Activated T-cell treated with anti-CD3 and anti-CD28 coated beads, Interleukin-2, amount 50 U/mL, for 24 hours (primary cell): Measurements from ENCODE around the gene ARL3.
"Not testable (repeated sequence)": the region's sequence is repeated elsewhere in the genome, so short reads cannot be mapped to it uniquely, and the experiment has no call there.

Experiments used
- DNase-seq: peaks from one replicate; pipeline ENCODE4 v3.0.0-alpha.2; 2020
- H3K27ac Mint-ChIP-seq: 2 replicates; pipeline ENCODE4 v1.8.0; 2020; ENCODE audit warnings: mild to moderate bottlenecking, mixed read lengths
- H3K27me3 Mint-ChIP-seq: 2 replicates; pipeline ENCODE4 v1.8.0; 2020; ENCODE audit warnings: mixed read lengths
- H3K36me3 Mint-ChIP-seq: 2 replicates; pipeline ENCODE4 v1.8.0; 2020; ENCODE audit warnings: low read depth, mixed read lengths
- H3K4me1 Mint-ChIP-seq: 2 replicates; pipeline ENCODE4 v1.8.0; 2020; ENCODE audit warnings: low read depth, mixed read lengths
- H3K4me3 Mint-ChIP-seq: 2 replicates; pipeline ENCODE4 v1.8.0; 2020; ENCODE audit warnings: mild to moderate bottlenecking, moderate library complexity, mixed read lengths
- H3K9me3 Mint-ChIP-seq: 2 replicates; pipeline ENCODE4 v1.8.0; 2020; ENCODE audit warnings: mixed read lengths

Gene ARL3

GRCh38 chr10:102701796-102702195, 12.4 kb downstream of the ARL3 start:
- H3K4me3 Mint-ChIP-seq = no peak overlapping the region
- no peak for DNase-seq
- no peak overlapping the region for H3K27ac Mint-ChIP-seq
- peaks cover 39% of the 10 kb centered on the region for H3K36me3 Mint-ChIP-seq
- peaks cover 18% of the 10 kb centered on the region for H3K4me1 Mint-ChIP-seq
- H3K27me3 Mint-ChIP-seq = no peaks in the 10 kb centered on the region
- no peaks in the 10 kb centered on the region for H3K9me3 Mint-ChIP-seq

- Mint-ChIP-seq H3K27ac (no peak overlapping the region), H3K36me3 (peaks cover 44% of the 10 kb centered on the region), H3K4me1 (peaks cover 16% of the 10 kb centered on the region), H3K4me3 (no peak overlapping the region), H3K9me3 (no peaks in the 10 kb centered on the region), H3K27me3 (no peaks in the 10 kb centered on the region)
- no peak for DNase-seq
These were observed 12.9 kb downstream of the ARL3 start for GRCh38 chr10:102701272-102701671.

DNA sequence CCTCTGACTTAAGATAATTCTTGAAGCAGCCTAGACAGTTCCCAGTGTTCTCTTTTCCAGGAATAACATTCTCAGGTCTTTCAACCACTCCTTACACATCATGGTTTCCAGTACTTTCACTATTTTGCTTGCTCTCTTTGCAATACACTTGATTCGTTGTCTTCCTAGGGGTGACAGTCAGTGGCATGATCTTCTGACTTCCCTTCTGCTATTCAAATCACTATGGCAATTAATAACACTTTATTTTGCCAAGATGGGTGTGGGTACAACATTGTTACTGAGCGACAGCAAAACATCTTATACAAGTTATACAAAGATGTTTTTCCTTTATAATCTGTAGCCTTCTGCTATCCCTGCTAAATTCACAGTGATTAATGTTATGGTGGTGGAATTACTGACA, 15.3 kb downstream of the ARL3 start:
- Mint-ChIP-seq H3K27ac (no peak overlapping the region), H3K4me3 (no peak overlapping the region), H3K27me3 (no peaks in the 10 kb centered on the region), H3K9me3 (no peaks in the 10 kb centered on the region), H3K36me3 (peaks cover 52% of the 10 kb centered on the region), H3K4me1 (peaks cover 4% of the 10 kb centered on the region)
- DNase-seq = no peak

GRCh38 chr10:102696736-102697135, 17.5 kb downstream of the ARL3 start:
- Mint-ChIP-seq H3K36me3 (peaks cover 55% of the 10 kb centered on the region), H3K27ac (no peak overlapping the region), H3K9me3 (no peaks in the 10 kb centered on the region), H3K27me3 (no peaks in the 10 kb centered on the region), H3K4me1 (peaks cover 2% of the 10 kb centered on the region), H3K4me3 (no peak overlapping the region)
- DNase-seq = no peak

DNA sequence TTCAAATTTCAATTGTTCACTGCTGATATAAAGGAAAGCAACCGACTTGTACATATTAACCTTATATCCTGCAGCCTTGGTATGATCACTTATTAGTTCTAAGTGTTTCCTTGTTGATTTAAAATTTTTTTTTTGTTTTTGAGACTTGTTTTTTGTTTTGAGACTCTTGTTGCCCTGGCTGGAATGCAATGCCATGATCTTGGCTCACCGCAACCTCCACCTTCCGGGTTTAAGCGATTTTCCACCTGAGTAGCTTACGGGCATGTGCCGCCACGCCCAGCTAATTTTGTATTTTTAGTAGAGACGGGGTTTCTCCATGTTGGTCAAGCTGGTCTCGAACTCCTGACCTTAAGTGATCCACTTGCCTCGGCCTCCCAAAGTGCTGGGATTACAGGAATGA, 18.8 kb downstream of the ARL3 start:
- not testable (repeated sequence) for H3K27me3 Mint-ChIP-seq, H3K4me3 Mint-ChIP-seq, H3K27ac Mint-ChIP-seq, H3K9me3 Mint-ChIP-seq, H3K4me1 Mint-ChIP-seq, DNase-seq
- peaks cover 50% of the 10 kb centered on the region for H3K36me3 Mint-ChIP-seq

DNA sequence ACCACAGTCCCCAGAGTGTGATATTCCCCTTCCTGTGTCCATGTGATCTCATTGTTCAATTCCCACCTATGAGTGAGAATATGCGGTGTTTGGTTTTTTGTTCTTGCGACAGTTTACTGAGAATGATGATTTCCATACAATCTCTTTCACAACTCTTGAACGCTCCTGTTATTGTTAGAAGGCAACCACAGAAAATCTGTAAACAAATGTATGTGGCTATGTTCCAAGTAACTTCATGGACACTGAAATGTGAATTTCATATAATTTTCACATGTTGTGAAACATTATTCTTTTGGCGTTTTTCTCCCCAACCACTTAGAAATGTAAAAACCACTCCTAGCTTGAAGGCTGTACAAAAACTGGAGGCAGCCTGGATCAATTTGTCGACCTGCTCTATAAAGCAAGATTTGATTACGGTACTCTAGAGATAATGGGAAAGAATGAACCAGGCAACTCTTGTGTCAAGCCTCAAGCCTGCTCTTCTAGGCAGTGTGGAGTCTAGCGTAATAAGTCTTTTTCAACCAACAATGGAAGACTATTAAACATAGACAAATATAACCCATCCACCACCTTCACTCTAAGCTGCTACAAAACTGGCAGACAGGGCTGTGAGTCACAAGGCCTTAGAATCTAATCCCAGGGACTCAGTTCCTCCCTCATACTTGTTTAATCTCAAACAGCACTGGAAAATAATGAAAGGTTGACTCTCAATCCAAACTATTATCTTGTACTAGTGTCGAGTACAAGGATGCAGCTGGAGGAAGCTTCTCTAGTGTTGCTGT, 22.7 kb downstream of the ARL3 start:
- no peak for DNase-seq
- Mint-ChIP-seq H3K4me1 (no peaks in the 10 kb centered on the region), H3K27ac (no peak overlapping the region), H3K4me3 (no peak overlapping the region), H3K9me3 (no peaks in the 10 kb centered on the region), H3K36me3 (peaks cover 22% of the 10 kb centered on the region), H3K27me3 (no peaks in the 10 kb centered on the region)

GRCh38 chr10:102683736-102684135, 30.5 kb downstream of the ARL3 start:
- peaks cover 15% of the 10 kb centered on the region for H3K4me1 Mint-ChIP-seq
- no peak for DNase-seq
- H3K9me3 Mint-ChIP-seq = no peaks in the 10 kb centered on the region
- peaks cover 31% of the 10 kb centered on the region for H3K36me3 Mint-ChIP-seq
- no peaks in the 10 kb centered on the region for H3K27me3 Mint-ChIP-seq
- no peak overlapping the region for H3K4me3 Mint-ChIP-seq
- no peak overlapping the region for H3K27ac Mint-ChIP-seq

DNA sequence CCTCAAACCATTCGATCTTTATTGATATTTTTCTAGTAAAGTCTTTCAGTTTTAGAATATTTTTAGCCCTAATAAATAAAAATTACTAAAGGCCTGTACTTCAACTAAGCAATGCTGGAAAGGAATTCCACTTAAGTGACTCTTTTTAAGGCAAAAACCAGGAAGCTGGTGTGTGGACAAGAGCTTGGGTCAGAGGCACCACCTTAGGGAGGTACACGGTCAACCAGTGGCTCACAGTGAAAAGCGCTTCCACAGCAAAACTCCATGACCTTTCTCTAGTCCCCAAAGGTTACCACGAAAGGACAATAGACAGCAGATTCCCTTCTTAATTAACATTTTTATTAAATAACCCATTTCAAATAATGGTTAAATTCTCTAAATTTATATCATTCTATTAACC, 31.2 kb downstream of the ARL3 start:
- Mint-ChIP-seq H3K9me3 (no peaks in the 10 kb centered on the region), H3K27me3 (no peaks in the 10 kb centered on the region), H3K4me3 (no peak overlapping the region), H3K4me1 (peaks cover 15% of the 10 kb centered on the region), H3K36me3 (peaks cover 30% of the 10 kb centered on the region), H3K27ac (no peak overlapping the region)
- no peak for DNase-seq

DNA sequence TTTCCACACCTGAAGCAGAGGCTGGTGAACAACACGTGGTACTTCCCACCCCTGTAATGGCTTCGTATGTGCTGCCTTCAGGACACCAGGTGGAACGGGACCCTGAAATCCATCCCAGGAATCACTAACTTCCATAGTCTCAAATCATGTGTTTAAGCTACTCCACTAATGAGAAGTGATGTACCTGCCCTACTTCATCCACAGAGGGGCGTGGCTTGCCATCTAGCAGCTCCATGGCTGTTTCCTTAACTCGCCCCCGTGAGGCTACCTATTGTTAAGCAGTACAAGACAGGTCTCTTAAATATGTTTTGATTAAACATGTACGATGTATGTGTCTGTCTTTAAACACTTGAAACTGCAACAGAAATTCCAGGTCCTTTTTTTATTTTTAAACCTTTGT, 31.8 kb downstream of the ARL3 start:
- Mint-ChIP-seq H3K4me1 (peaks cover 15% of the 10 kb centered on the region), H3K36me3 (peaks cover 28% of the 10 kb centered on the region), H3K4me3 (no peak overlapping the region), H3K27me3 (no peaks in the 10 kb centered on the region), H3K9me3 (no peaks in the 10 kb centered on the region), H3K27ac (no peak overlapping the region)
- no peak for DNase-seq

DNA sequence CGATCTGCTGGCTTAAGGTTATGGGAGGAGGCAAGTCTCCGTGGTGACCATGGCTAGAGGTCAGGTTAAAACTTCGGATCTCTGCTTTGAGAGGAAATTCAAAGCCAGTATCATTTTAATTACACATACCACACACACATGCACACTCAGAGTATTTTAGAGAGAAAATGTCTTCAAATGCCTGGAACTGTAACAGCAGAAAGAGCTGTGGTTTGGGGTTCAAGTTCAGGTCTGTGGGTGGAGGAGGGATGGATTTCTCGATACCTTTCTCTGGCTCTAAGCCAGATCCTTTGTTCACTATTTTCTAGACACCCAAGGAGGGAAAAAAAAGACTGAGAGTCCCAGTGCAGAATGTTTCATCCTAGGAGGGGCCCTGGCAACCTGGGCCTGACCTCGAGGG, 32.5 kb downstream of the ARL3 start:
- no peaks in the 10 kb centered on the region for H3K27me3 Mint-ChIP-seq
- peaks cover 28% of the 10 kb centered on the region for H3K36me3 Mint-ChIP-seq
- peaks cover 16% of the 10 kb centered on the region for H3K4me1 Mint-ChIP-seq
- peak overlapping the region; percentile 22 for H3K27ac Mint-ChIP-seq
- H3K4me3 Mint-ChIP-seq = no peak overlapping the region
- no peak for DNase-seq
- no peaks in the 10 kb centered on the region for H3K9me3 Mint-ChIP-seq

DNA sequence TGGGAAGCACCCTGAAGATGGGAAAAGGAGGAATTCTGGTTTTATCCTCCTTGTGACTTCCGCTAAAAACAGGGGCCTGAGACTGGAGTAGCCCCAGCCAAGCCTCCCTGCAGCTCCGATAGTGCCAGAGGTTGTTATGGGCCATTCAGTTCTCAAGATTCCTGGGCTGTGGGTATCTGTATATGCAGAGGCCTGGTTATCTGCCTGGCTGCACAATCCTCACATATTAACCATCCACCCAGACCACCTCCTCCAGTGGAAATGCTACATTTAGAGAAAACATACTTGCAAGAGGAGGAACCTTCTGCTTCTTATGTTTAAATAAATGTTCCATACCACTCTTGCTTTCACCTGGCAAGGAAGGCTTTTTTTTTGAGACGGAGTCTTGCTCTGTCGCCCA, 34.6 kb downstream of the ARL3 start:
- no peak for DNase-seq
- no peaks in the 10 kb centered on the region for H3K27me3 Mint-ChIP-seq
- no peaks in the 10 kb centered on the region for H3K9me3 Mint-ChIP-seq
- peaks cover 37% of the 10 kb centered on the region for H3K4me1 Mint-ChIP-seq
- H3K27ac Mint-ChIP-seq = no peak overlapping the region
- no peak overlapping the region for H3K4me3 Mint-ChIP-seq
- peaks cover 21% of the 10 kb centered on the region for H3K36me3 Mint-ChIP-seq

- no peak for DNase-seq
- Mint-ChIP-seq H3K27me3 (no peaks in the 10 kb centered on the region), H3K36me3 (peaks cover 19% of the 10 kb centered on the region), H3K4me1 (peaks cover 43% of the 10 kb centered on the region), H3K27ac (no peak overlapping the region), H3K9me3 (no peaks in the 10 kb centered on the region), H3K4me3 (no peak overlapping the region)
These were observed 35.3 kb downstream of the ARL3 start for GRCh38 chr10:102678842-102679289.

DNA sequence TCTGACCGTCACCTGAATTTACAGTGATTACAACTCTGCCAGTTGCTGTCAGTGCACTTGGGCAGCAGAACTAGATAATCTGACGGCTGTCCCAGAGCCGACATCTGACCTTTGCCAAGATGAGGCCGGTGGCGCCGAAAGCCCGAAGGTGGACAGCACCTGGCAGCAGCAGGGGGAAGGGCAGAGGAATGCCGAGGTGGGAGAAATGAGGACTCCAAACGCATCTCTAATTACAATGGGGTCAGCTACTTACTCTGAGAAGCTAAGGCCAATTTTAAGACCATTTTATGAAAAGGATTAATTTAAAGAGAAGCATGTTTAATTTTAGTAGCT, 36.2 kb downstream of the ARL3 start:
- Mint-ChIP-seq H3K27me3 (no peaks in the 10 kb centered on the region), H3K36me3 (peaks cover 14% of the 10 kb centered on the region), H3K4me1 (peaks cover 51% of the 10 kb centered on the region), H3K9me3 (no peaks in the 10 kb centered on the region), H3K4me3 (no peak overlapping the region), H3K27ac (no peak overlapping the region)
- DNase-seq = no peak

- H3K4me3 Mint-ChIP-seq = no peak overlapping the region
- peaks cover 14% of the 10 kb centered on the region for H3K36me3 Mint-ChIP-seq
- H3K27me3 Mint-ChIP-seq = no peaks in the 10 kb centered on the region
- peaks cover 52% of the 10 kb centered on the region for H3K4me1 Mint-ChIP-seq
- no peak for DNase-seq
- H3K9me3 Mint-ChIP-seq = no peaks in the 10 kb centered on the region
- H3K27ac Mint-ChIP-seq = no peak overlapping the region
These were observed 36.7 kb downstream of the ARL3 start for GRCh38 chr10:102677331-102678067.

- H3K9me3 Mint-ChIP-seq = no peaks in the 10 kb centered on the region
- DNase-seq = peak; percentile 5
- H3K27ac Mint-ChIP-seq = no peak overlapping the region
- H3K27me3 Mint-ChIP-seq = no peaks in the 10 kb centered on the region
- no peak overlapping the region for H3K4me3 Mint-ChIP-seq
- peaks cover 45% of the 10 kb centered on the region for H3K4me1 Mint-ChIP-seq
- H3K36me3 Mint-ChIP-seq = peaks cover 8% of the 10 kb centered on the region
These were observed 37.5 kb downstream of the ARL3 start for GRCh38 chr10:102676534-102677315.
